Nephron (organoid): ENCODE data around the gene FAM151A.

Experiments
- H3K27ac Mint-ChIP-seq, 3 experiments: 2 replicates each; pipeline ENCODE4 v1.8.0; 2020; ENCODE audit warnings: mixed read lengths in 3 of 3, mild to moderate bottlenecking in 2 of 3, moderate library complexity in 1 of 3
- H3K27me3 Mint-ChIP-seq: 2 replicates; pipeline ENCODE4 v1.8.0; 2021; ENCODE audit warnings: low read depth, mild to moderate bottlenecking, moderate library complexity, mixed read lengths
- H3K36me3 Mint-ChIP-seq: 2 replicates; pipeline ENCODE4 v1.8.0; 2020; ENCODE audit warnings: low read depth, mixed read lengths
- H3K4me1 Mint-ChIP-seq: 2 replicates; pipeline ENCODE4 v1.8.0; 2020; ENCODE audit warnings: mixed read lengths
- H3K4me3 Mint-ChIP-seq, 3 experiments: 2 replicates each; pipeline ENCODE4 v1.8.0; 2020; ENCODE audit warnings: mild to moderate bottlenecking in 3 of 3, mixed read lengths in 3 of 3, moderate library complexity in 2 of 3
- H3K9me3 Mint-ChIP-seq: 2 replicates; pipeline ENCODE4 v1.8.0; 2020; ENCODE audit warnings: mixed read lengths
- CTCF ChIP-seq, 3 experiments: fragments of 200-600 bp; sonication (generic); IDR thresholded peaks; one replicate each; pipeline ENCODE4 v1.5.0; 2021; ENCODE audit warnings: antibody characterized with exemption in 3 of 3; ENCODE audit not compliant: unreplicated experiment in 3 of 3

FAM151A gene

DNA sequence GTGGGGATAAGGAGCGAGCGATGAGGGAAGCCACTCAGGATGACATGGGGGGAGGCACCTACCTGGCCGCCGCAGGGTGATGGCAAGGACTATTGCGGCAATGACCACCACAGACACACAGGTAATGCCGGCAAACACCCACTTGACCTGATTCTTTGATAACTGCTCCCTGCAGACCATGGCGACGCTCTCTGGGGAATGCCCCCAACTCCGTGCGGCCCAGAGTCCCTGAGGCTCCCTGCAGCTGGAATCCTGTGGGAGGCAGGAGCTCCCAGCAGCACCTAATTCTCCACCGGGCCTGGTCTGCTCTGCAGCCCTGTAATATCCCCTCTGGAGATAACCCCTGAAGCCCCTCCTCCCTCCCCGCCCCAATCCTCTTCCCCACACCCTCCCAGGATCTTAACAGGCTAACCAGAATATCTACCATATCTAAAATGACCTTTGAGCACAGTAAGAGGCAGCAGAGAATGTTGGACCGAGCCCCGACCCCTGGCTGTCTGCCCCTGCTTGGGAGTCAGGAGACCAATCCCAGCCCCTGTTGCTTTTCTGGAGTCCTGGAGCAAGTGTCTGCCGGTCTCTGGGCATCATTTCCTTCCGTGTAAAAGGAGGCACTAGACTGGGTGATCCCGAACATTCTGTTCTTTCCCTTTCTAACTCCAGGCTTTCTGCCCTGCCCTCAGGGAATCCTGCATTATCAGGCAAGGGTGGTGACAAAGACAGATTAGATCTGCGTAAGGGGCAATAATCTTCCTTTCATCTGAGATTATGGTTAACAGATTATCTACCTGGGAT is at the start of gene FAM151A:
Gene FAM151A, minus strand, starts transcription at position 310 of the 792 bp plus-strand sequence. Its CDS starts 130 bp downstream, at position 180.
- no peak within 1 kb of the TSS for H3K4me3 Mint-ChIP-seq
- H3K9me3 Mint-ChIP-seq: no peaks in the 10 kb centered on the region
- no peaks in the 10 kb centered on the region for H3K36me3 Mint-ChIP-seq
- H3K27ac Mint-ChIP-seq: peak within 1 kb of the TSS in 2 of 3 experiments; percentile 10 to 55
- H3K4me1 Mint-ChIP-seq: peaks cover 12% of the 10 kb centered on the region
- no peak for TF ChIP-seq CTCF (IDR thresholded peaks at IDR 0.05; ENCODE audit: unreplicated experiment in 3 of 3)
- H3K27me3 Mint-ChIP-seq: peaks cover 4% of the 10 kb centered on the region

GRCh38 chr1:54671985-54672608 is 48.8 kb upstream of the FAM151A start:
- Mint-ChIP-seq H3K36me3 (no peaks in the 10 kb centered on the region), H3K27ac (no peak overlapping the region), H3K9me3 (peaks cover 5% of the 10 kb centered on the region), H3K27me3 (no peaks in the 10 kb centered on the region), H3K4me3 (no peak overlapping the region), H3K4me1 (no peaks in the 10 kb centered on the region)
- peak; percentile 48 to 73 (median 56) for TF ChIP-seq CTCF (IDR thresholded peaks at IDR 0.05; ENCODE audit: unreplicated experiment in 3 of 3)

- Mint-ChIP-seq H3K4me3 (no peak overlapping the region), H3K36me3 (no peaks in the 10 kb centered on the region)
- TF ChIP-seq CTCF (IDR thresholded peaks at IDR 0.05; ENCODE audit: unreplicated experiment in 3 of 3): no peak
Observed at GRCh38 chr1:54668567-54668966, 45.2 kb upstream of the FAM151A start.

DNA sequence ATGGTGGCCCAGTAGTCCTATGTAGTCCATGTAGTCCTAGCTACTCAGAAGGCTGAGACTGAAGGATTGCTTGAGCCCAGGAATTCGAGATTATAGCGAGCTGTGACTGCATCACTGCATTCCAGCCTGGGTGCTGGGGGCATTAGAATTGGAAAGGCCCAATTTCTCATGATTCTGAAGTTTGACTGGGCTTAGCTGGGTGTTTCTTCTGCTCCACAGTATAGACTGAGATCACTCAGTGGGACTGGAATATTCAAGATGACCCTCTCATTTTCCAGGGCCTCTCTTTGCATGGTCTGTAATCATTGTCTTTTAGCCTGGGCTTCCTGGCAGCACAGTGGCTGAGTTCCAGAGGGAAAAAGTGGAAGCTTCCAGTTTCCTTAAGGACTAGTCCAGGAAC is 44.5 kb upstream of the FAM151A start:
- Mint-ChIP-seq H3K36me3 (no peaks in the 10 kb centered on the region), H3K27me3 (no peaks in the 10 kb centered on the region), H3K4me3 (no peak overlapping the region), H3K4me1 (no peaks in the 10 kb centered on the region), H3K27ac (no peak overlapping the region), H3K9me3 (peaks cover 5% of the 10 kb centered on the region)
- no peak for TF ChIP-seq CTCF (IDR thresholded peaks at IDR 0.05; ENCODE audit: unreplicated experiment in 3 of 3)

More at GRCh38 chr1:54668567-54668966, 45.2 kb upstream of the FAM151A start:
- H3K9me3 Mint-ChIP-seq: peaks cover 5% of the 10 kb centered on the region
- no peaks in the 10 kb centered on the region for H3K27me3 Mint-ChIP-seq
- H3K4me1 Mint-ChIP-seq: no peaks in the 10 kb centered on the region
- no peak overlapping the region for H3K27ac Mint-ChIP-seq

- no peak for TF ChIP-seq CTCF (IDR thresholded peaks at IDR 0.05; ENCODE audit: unreplicated experiment in 3 of 3)
- no peaks in the 10 kb centered on the region for H3K27me3 Mint-ChIP-seq
- H3K4me3 Mint-ChIP-seq: no peak overlapping the region
- no peaks in the 10 kb centered on the region for H3K4me1 Mint-ChIP-seq
- H3K36me3 Mint-ChIP-seq: no peaks in the 10 kb centered on the region
- H3K27ac Mint-ChIP-seq: no peak overlapping the region
- H3K9me3 Mint-ChIP-seq: no peaks in the 10 kb centered on the region
Observed at GRCh38 chr1:54666333-54666732, 43.0 kb upstream of the FAM151A start.
